Activated naive CD4-positive, alpha-beta T cell treated with anti-CD3 and anti-CD28 coated beads, Interleukin-2, amount 10 ng/mL, durations not matched to agents 7 days and 5 days (primary cell): ENCODE measurements around the gene SLC41A3.
"Not testable (repeated sequence)": the region's sequence is repeated elsewhere in the genome, so short reads cannot be mapped to it uniquely, and the experiment has no call there.

Experiments
- CTCF ChIA-PET: fragments of 350-600 bp; sonication (Branson Sonifier 250); formaldehyde crosslinking; loops from one replicate; lab custom pipeline; 2021; ENCODE audit warnings: antibody characterized with exemption; lab: Charles Lee
- DNase-seq: peaks from one replicate; pipeline ENCODE4 v3.0.0-alpha.2; 2020
- H3K27ac Mint-ChIP-seq: one replicate; pipeline ENCODE4 v1.8.0; 2021; ENCODE audit warnings: mild to moderate bottlenecking, moderate library complexity, mixed read lengths
- H3K27me3 Mint-ChIP-seq: one replicate; pipeline ENCODE4 v1.8.0; 2021; ENCODE audit warnings: mild to moderate bottlenecking, mixed read lengths
- H3K36me3 Mint-ChIP-seq: one replicate; pipeline ENCODE4 v1.8.0; 2021; ENCODE audit warnings: mixed read lengths
- H3K4me1 Mint-ChIP-seq: one replicate; pipeline ENCODE4 v1.8.0; 2021; ENCODE audit warnings: mixed read lengths
- H3K4me3 Mint-ChIP-seq: one replicate; pipeline ENCODE4 v1.8.0; 2021; ENCODE audit warnings: mild to moderate bottlenecking, moderate library complexity, mixed read lengths
- H3K9me3 Mint-ChIP-seq: one replicate; pipeline ENCODE4 v1.8.0; 2021; ENCODE audit warnings: mixed read lengths

SLC41A3 gene

DNA sequence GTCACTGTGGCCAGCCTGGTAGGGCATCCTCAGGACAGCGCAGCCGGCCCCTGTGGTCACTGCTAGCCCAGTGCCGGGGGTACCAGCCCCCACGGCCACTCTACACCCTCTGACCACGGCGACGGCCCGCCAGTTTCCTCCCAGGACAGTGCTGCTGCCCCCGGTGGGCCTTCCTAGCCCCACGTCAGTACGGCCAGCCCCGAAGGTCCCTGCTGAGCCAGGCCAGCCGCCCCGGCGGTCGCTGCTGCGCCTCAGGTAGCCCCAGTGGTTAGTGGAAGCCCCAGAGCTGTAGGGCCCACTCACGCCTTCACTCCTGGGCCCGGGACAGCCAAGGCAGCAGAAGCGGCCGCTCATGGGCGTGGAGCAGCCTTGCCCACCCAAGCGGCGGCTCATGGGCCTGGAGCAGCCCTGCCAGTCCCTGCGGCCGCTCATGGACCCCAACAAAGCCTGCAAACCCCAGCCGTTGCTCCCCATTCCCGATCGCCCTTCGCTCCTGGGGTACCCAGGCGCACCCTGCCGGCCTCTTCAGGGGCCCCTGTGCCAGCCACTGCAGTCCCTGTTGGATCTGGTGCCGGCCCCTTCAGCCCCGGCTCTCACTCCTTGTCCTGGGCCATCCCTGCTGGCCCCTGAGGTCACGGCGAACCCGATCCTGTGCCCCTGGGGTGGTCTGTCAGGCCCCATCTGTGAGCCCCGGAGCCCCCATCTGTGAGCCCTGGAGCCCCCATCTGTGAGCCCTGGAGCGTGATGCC, 124.4 kb downstream of the SLC41A3 start:
- CTCF ChIA-PET: no interaction called here
- Mint-ChIP-seq H3K4me1 (no peaks in the 10 kb centered on the region), H3K36me3 (no peaks in the 10 kb centered on the region), H3K9me3 (peaks cover 2% of the 10 kb centered on the region), H3K27ac (no peak overlapping the region), H3K27me3 (peaks cover 29% of the 10 kb centered on the region), H3K4me3 (no peak overlapping the region)
- DNase-seq: no peak

DNA sequence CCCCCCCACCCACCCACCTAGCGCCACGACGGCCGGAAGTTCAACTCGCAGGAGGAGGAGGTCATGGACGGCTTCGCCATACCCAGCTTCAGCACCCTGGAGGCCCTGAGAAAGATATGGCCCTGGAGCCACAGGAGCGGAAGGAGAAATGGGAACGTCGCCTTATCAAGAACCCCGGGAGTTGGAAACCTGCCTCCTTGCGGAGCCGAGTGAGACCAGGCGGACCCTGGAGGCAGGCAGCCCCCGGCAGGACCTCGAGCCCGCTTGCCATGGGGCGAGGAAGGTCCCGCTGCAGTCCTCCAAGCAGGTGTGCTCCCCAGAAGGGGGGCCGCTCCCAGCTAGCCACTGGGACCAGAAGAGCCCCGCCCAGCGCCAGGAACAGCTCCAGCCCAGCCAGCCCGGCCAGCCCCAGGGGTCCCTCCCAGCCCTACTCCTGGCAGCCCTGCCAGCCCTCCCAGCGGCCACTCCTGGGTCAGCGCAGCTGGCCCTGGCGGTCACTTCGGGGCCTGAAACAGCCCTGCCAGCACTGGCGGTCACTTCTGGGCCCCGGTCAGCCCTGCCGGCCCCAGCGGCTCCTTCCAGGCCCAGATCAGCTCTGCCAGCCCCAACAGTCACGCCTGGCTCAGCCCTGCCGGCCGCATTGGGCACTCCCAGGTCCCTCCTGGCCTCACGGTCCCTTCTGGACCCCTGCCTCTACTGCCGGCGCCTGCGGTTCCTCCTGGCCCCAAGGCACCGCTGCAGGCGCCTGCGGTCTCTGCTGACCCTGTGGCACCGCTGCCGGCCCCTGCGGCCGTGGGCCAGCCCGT, 125.2 kb downstream of the SLC41A3 start:
- Mint-ChIP-seq H3K27ac (no peak overlapping the region), H3K4me1 (no peaks in the 10 kb centered on the region), H3K4me3 (no peak overlapping the region), H3K9me3 (peaks cover 2% of the 10 kb centered on the region), H3K27me3 (peaks cover 29% of the 10 kb centered on the region), H3K36me3 (no peaks in the 10 kb centered on the region)
- no peak for DNase-seq
- CTCF ChIA-PET: no interaction called here

GRCh38 chr3:125957674-125958510, 126.0 kb downstream of the SLC41A3 start:
- H3K36me3 Mint-ChIP-seq: no peaks in the 10 kb centered on the region

DNA sequence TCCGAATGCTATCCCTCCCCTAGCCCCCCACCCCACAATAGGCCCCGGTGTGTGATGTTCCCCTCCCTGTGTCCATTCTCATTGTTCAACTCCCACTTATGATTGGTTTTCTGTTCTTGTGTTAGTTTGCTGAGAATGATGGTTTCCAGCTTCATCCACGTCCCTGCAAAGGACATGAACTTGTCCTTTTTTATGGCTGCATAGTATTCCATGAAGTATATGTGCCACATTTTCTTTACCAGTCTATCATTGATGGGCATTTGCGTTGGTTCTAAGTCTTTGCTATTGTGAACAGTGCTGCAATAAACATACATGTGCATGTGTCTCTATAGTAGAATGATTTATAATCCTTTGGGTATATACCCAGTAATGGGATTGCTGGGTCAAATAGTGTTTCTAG, 126.9 kb downstream of the SLC41A3 start:
- H3K36me3 Mint-ChIP-seq, H3K4me1 Mint-ChIP-seq, H3K9me3 Mint-ChIP-seq, DNase-seq, H3K4me3 Mint-ChIP-seq, H3K27ac Mint-ChIP-seq: not testable (repeated sequence)
- peaks cover 32% of the 10 kb centered on the region for H3K27me3 Mint-ChIP-seq
- CTCF ChIA-PET: interaction anchor here (1.9 kb wide), 1 partner anchor 14 kb away, joined by 5 read pairs; no protein-coding TSS in a partner anchor

More at GRCh38 chr3:125957674-125958510, 126.0 kb downstream of the SLC41A3 start:
- peaks cover 2% of the 10 kb centered on the region for H3K9me3 Mint-ChIP-seq
- no peak overlapping the region for H3K27ac Mint-ChIP-seq
- no peaks in the 10 kb centered on the region for H3K4me1 Mint-ChIP-seq
- CTCF ChIA-PET: interaction anchor here (1.9 kb wide), 1 partner anchor 14 kb away, joined by 5 read pairs; no protein-coding TSS in a partner anchor
- peaks cover 32% of the 10 kb centered on the region for H3K27me3 Mint-ChIP-seq
- no peak for DNase-seq
- H3K4me3 Mint-ChIP-seq: no peak overlapping the region
